ENCODE data around the gene NRCAM. TPM values are rescaled to one million over a fixed set of nuclear protein-coding genes. Genes with fewer than 3 reads are reported as not detected.

The NRCAM gene
- total RNA-seq, 2 experiments from 2014 or later, result 3.4 to 7.0 TPM

DNA sequence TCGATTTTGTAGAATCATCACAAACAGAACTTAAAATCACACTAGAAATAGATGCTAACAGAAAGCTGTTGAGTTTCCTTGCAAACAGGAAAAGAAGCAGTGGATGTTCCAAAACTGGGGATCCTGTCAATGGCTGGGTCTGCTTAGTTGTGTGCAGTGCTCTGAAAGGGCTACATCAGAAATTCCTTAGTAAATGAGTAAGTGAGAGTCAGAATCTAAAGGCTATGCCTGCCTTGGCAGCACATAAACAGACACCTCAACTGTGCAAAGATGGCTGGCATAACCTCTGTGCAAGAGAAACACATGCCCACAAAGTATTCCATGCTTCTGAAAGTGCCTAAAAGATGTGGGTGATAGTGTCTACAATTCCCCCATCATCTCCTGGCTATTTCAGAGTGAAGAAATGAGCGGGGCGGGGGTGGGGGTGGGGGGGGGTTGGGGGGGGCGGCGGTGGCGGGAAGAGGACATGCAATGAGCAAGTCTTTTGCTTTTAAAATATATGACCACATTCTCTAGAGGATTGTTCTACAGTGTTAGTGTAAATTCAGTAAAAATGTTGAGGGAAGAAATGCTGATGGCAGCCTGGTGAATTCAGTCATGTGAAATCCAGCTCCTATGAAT lies 187.9 kb downstream of the NRCAM start:
- Mint-ChIP-seq H3K4me1 (ENCODE audit: low read depth) (no peaks in the 10 kb centered on the region), H3K9me3 (no peaks in the 10 kb centered on the region), H3K36me3 (ENCODE audit: low read depth) (no peaks in the 10 kb centered on the region), H3K27ac (no peak overlapping the region), H3K4me3 (no peak overlapping the region), H3K27me3 (no peaks in the 10 kb centered on the region)
- intact Hi-C loops (cut with DNase I, micrococcal nuclease), result no loop called here
- ChIA-PET CTCF (no interaction called here), POLR2A (no interaction called here)
- DNase-seq (no peak), ATAC-seq (ENCODE audit: poor library complexity) (no peak)
- Histone ChIP-seq H3K27ac (ENCODE audit: low read depth in 1 of 2, low read length in 2 of 2) (no peak overlapping the region), H3K4me1 (ENCODE audit: insufficient read depth, low read length) (no peaks in the 10 kb centered on the region), H3K36me3 (ENCODE audit: insufficient read depth, low read length) (no peaks in the 10 kb centered on the region), H3K9me3 (ENCODE audit: control insufficient read depth in 1 of 2, insufficient read depth in 1 of 2, low read length in 2 of 2) (no peaks in the 10 kb centered on the region), H3K4me3 (ENCODE audit: low read length) (no peak overlapping the region), H3K27me3 (ENCODE audit: control insufficient read depth in 1 of 2, insufficient read depth in 2 of 2, low read length in 2 of 2) (peaks cover 0 to 2% of the 10 kb centered on the region in 2 experiments)
- TF ChIP-seq, protein P1, sequence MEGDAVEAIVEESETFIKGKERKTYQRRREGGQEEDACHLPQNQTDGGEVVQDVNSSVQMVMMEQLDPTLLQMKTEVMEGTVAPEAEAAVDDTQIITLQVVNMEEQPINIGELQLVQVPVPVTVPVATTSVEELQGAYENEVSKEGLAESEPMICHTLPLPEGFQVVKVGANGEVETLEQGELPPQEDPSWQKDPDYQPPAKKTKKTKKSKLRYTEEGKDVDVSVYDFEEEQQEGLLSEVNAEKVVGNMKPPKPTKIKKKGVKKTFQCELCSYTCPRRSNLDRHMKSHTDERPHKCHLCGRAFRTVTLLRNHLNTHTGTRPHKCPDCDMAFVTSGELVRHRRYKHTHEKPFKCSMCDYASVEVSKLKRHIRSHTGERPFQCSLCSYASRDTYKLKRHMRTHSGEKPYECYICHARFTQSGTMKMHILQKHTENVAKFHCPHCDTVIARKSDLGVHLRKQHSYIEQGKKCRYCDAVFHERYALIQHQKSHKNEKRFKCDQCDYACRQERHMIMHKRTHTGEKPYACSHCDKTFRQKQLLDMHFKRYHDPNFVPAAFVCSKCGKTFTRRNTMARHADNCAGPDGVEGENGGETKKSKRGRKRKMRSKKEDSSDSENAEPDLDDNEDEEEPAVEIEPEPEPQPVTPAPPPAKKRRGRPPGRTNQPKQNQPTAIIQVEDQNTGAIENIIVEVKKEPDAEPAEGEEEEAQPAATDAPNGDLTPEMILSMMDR (IDR thresholded peaks at IDR 0.05), result no peak

DNA sequence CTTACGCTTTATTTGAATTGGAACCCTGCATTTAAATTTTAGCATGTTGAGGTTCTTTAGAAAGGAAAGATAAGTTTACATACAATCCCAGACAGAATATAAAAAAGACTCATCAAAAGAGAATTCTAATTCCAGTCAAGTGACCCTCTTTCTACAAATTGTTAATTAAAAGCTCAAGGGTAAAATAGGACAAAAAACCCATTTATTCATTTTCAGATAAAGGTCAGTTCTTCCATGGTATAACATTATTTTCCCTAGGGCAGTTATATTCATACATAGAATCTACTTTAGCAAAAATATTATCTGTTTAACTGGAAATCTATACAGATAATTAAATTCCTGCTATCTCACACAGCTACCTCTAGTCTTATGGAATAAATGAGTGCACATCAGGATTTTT lies 188.6 kb downstream of the NRCAM start:
- POLR2A ChIA-PET, result no interaction called here
- no peaks in the 10 kb centered on the region for H3K4me1 Mint-ChIP-seq (ENCODE audit: low read depth)
- H3K27me3 Mint-ChIP-seq, result no peaks in the 10 kb centered on the region
- intact Hi-C loops (cut with DNase I, micrococcal nuclease), result no loop called here
- no peaks in the 10 kb centered on the region for H3K36me3 Mint-ChIP-seq (ENCODE audit: low read depth)
- ATAC-seq (ENCODE audit: poor library complexity), result no peak
- peaks cover 0 to 2% of the 10 kb centered on the region in 2 experiments for H3K27me3 ChIP-seq (ENCODE audit: control insufficient read depth in 1 of 2, insufficient read depth in 2 of 2, low read length in 2 of 2)
- no peak overlapping the region for H3K27ac Mint-ChIP-seq
- no peak overlapping the region for H3K4me3 ChIP-seq (ENCODE audit: low read length)
- TF ChIP-seq, protein P1 (IDR thresholded peaks at IDR 0.05), result no peak
- H3K9me3 Mint-ChIP-seq, result no peaks in the 10 kb centered on the region
- H3K4me1 ChIP-seq (ENCODE audit: insufficient read depth, low read length), result no peaks in the 10 kb centered on the region
- CTCF ChIA-PET, result no interaction called here
- DNase-seq, result no peak
- no peak overlapping the region for H3K27ac ChIP-seq (ENCODE audit: low read depth in 1 of 2, low read length in 2 of 2)
- no peaks in the 10 kb centered on the region for H3K9me3 ChIP-seq (ENCODE audit: control insufficient read depth in 1 of 2, insufficient read depth in 1 of 2, low read length in 2 of 2)
- H3K4me3 Mint-ChIP-seq, result no peak overlapping the region
- no peaks in the 10 kb centered on the region for H3K36me3 ChIP-seq (ENCODE audit: insufficient read depth, low read length)

DNA sequence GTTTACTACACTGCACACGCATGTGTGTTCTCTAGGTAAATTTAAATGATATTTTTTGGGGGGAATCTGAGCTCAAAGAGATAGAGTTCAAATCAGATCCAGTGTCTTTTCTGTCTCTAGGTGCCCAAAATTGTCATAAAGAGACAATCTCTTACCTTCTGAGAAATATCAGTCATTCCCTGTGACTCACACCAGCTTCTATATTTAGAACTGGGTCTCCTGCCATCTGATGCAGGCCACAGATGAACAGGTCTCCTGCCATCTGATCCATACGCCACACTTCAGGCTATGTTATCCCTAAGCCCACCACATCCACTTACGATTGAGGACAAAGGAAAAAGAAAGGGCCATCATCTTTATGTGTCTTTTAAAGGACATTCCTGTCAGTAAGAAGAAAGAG lies 189.7 kb downstream of the NRCAM start:
- intact Hi-C loops (cut with DNase I, micrococcal nuclease), result no loop called here
- H3K4me3 ChIP-seq (ENCODE audit: low read length), result no peak overlapping the region
- TF ChIP-seq, protein P1 (IDR thresholded peaks at IDR 0.05), result no peak
- H3K9me3 ChIP-seq (ENCODE audit: control insufficient read depth in 1 of 2, insufficient read depth in 1 of 2, low read length in 2 of 2), result no peaks in the 10 kb centered on the region
- ChIA-PET CTCF (no interaction called here), POLR2A (no interaction called here)
- H3K9me3 Mint-ChIP-seq, result no peaks in the 10 kb centered on the region
- no peaks in the 10 kb centered on the region for H3K4me1 ChIP-seq (ENCODE audit: insufficient read depth, low read length)
- no peak overlapping the region for H3K27ac Mint-ChIP-seq
- H3K27ac ChIP-seq (ENCODE audit: low read depth in 1 of 2, low read length in 2 of 2), result no peak overlapping the region
- no peak for ATAC-seq (ENCODE audit: poor library complexity)
- peaks cover 0 to 2% of the 10 kb centered on the region in 2 experiments for H3K27me3 ChIP-seq (ENCODE audit: control insufficient read depth in 1 of 2, insufficient read depth in 2 of 2, low read length in 2 of 2)
- H3K27me3 Mint-ChIP-seq, result no peaks in the 10 kb centered on the region
- H3K36me3 ChIP-seq (ENCODE audit: insufficient read depth, low read length), result no peaks in the 10 kb centered on the region
- no peaks in the 10 kb centered on the region for H3K4me1 Mint-ChIP-seq (ENCODE audit: low read depth)
- no peaks in the 10 kb centered on the region for H3K36me3 Mint-ChIP-seq (ENCODE audit: low read depth)
- H3K4me3 Mint-ChIP-seq, result no peak overlapping the region
- no peak for DNase-seq
